MCF 10A (cell line): ENCODE results near the gene IL22. TPM values are rescaled to one million over a fixed set of nuclear protein-coding genes. Genes with fewer than 3 reads are reported as not detected.
"Not testable (repeated sequence)": the region's sequence is repeated elsewhere in the genome, so short reads cannot be mapped to it uniquely, and the experiment has no call there.

ENCODE experiments used
- BruUV-seq: library from RNA; stranded (reverse); fragments of 400-500 nt; replicated peaks from 2 replicates; lab custom pipeline; 2021; lab: Mats Ljungman, UMichigan
- CTCF ChIA-PET: fragments of 300-600 bp; sonication (Branson Sonifier 250); formaldehyde crosslinking; extraction: SDS; loops from one replicate; lab custom pipeline; 2021; ENCODE audit warnings: antibody characterized with exemption, inconsistent platforms; lab: Yijun Ruan, JAX
- POLR2A ChIA-PET: fragments of 300-600, 350-650 bp; sonication (Branson Sonifier 250); formaldehyde crosslinking; extraction: SDS; loops from one replicate; lab custom pipeline; 2020; ENCODE audit warnings: antibody characterized with exemption, inconsistent platforms; lab: Yijun Ruan, JAX
- DNase-seq: peaks from one replicate; pipeline ENCODE4 v3.0.0-alpha.2; 2018; ENCODE audit not compliant: unreplicated experiment
- H3K27ac Mint-ChIP-seq: one replicate; pipeline ENCODE4 v1.8.0; 2022; ENCODE audit warnings: mild to moderate bottlenecking, low read depth, mixed read lengths; ENCODE audit not compliant: unreplicated experiment
- H3K27me3 Mint-ChIP-seq: one replicate; pipeline ENCODE4 v1.8.0; 2022; ENCODE audit warnings: mixed read lengths; ENCODE audit not compliant: insufficient read depth, unreplicated experiment
- H3K36me3 Mint-ChIP-seq: one replicate; pipeline ENCODE4 v1.8.0; 2022; ENCODE audit warnings: mild to moderate bottlenecking, moderate library complexity, mixed read lengths; ENCODE audit not compliant: insufficient read depth, unreplicated experiment
- H3K4me1 Mint-ChIP-seq: one replicate; pipeline ENCODE4 v1.8.0; 2022; ENCODE audit warnings: mixed read lengths; ENCODE audit not compliant: insufficient read depth, unreplicated experiment
- H3K4me3 Mint-ChIP-seq: one replicate; pipeline ENCODE4 v1.8.0; 2022; ENCODE audit warnings: mild to moderate bottlenecking, moderate library complexity, mixed read lengths; ENCODE audit not compliant: unreplicated experiment
- H3K9me3 Mint-ChIP-seq: one replicate; pipeline ENCODE4 v1.8.0; 2022; ENCODE audit warnings: mixed read lengths; ENCODE audit not compliant: unreplicated experiment
- CTCF ChIP-seq: fragments of 200-600 bp; IDR thresholded peaks from one replicate; pipeline ENCODE4 v1.8.0; 2022; ENCODE audit warnings: antibody characterized with exemption, mild to moderate bottlenecking; ENCODE audit not compliant: unreplicated experiment
- intact Hi-C: fragments of 100-400 bp; cut with micrococcal nuclease; formaldehyde crosslinking; loops from 2 replicates; pipeline ENCODE4 v1.14.1; 2022
- total RNA-seq: library from RNA; stranded (reverse); gene quantifications from 2 replicates; pipeline ENCODE4 v1.2.3, GENCODE V29; 2022

Gene IL22
- total RNA-seq, 1 experiment from 2014 or later, result not detected

GRCh38 chr12:68221497-68221896 lies 31.9 kb downstream of the IL22 start:
- DNase-seq, result no peak
- Mint-ChIP-seq H3K36me3 (no peaks in the 10 kb centered on the region), H3K4me3 (no peak overlapping the region), H3K27me3 (peaks cover 16% of the 10 kb centered on the region), H3K4me1 (peaks cover 20% of the 10 kb centered on the region), H3K27ac (no peak overlapping the region), H3K9me3 (no peaks in the 10 kb centered on the region)
- TF ChIP-seq CTCF, result no peak
- no TSS peak for BruUV-seq
- ChIA-PET POLR2A (interaction anchor here (1.0 to 4.4 kb wide), 4 partner anchors 8 to 180 kb away, joined by 3 to 24 read pairs (median 17); no protein-coding TSS in a partner anchor), CTCF (interaction anchor here (0.6 to 5.1 kb wide), 6 partner anchors 13 to 181 kb away, joined by 4 to 151 read pairs (median 11); no protein-coding TSS in a partner anchor)
- intact Hi-C loops, result loop anchor here (5.0 kb wide), 2 partner anchors 46 to 446 kb away; no protein-coding TSS in a partner anchor

- no TSS peak for BruUV-seq
- intact Hi-C loops, result no loop called here
- Mint-ChIP-seq H3K4me3 (no peak overlapping the region), H3K27me3 (peaks cover 26% of the 10 kb centered on the region), H3K36me3 (no peaks in the 10 kb centered on the region), H3K9me3 (no peaks in the 10 kb centered on the region), H3K4me1 (no peaks in the 10 kb centered on the region), H3K27ac (no peak overlapping the region)
- CTCF ChIA-PET, result no interaction called here
- DNase-seq, result no peak
- POLR2A ChIA-PET, result no interaction called here
- TF ChIP-seq CTCF, result no peak
These were observed 42.5 kb downstream of the IL22 start for GRCh38 chr12:68210875-68211274.

- H3K27ac Mint-ChIP-seq, H3K4me1 Mint-ChIP-seq, BruUV-seq, H3K36me3 Mint-ChIP-seq, intact Hi-C loops, H3K9me3 Mint-ChIP-seq, POLR2A ChIA-PET, H3K4me3 Mint-ChIP-seq, DNase-seq: not testable (repeated sequence)
- CTCF ChIA-PET, result interaction anchor here (0.6 to 0.9 kb wide), 3 partner anchors 13 to 854 kb away, joined by 3 read pairs; no protein-coding TSS in a partner anchor
- H3K27me3 Mint-ChIP-seq, result peaks cover 25% of the 10 kb centered on the region
These were observed 44.2 kb downstream of the IL22 start for GRCh38 chr12:68209048-68209728.

- peaks cover 18% of the 10 kb centered on the region for H3K27me3 Mint-ChIP-seq
- BruUV-seq, result no TSS peak
- intact Hi-C loops, result no loop called here
These were observed 46.1 kb downstream of the IL22 start for GRCh38 chr12:68207276-68207675.

More at GRCh38 chr12:68207276-68207675, 46.1 kb downstream of the IL22 start:
- no peak for TF ChIP-seq CTCF
- no peaks in the 10 kb centered on the region for H3K9me3 Mint-ChIP-seq
- no peak overlapping the region for H3K4me3 Mint-ChIP-seq
- ChIA-PET POLR2A (interaction anchor here (0.6 kb wide), 1 partner anchor 18 kb away, joined by 3 read pairs; no protein-coding TSS in a partner anchor), CTCF (interaction anchor here (1.0 kb wide), 1 partner anchor 110 kb away, joined by 3 read pairs; no protein-coding TSS in a partner anchor)
- no peaks in the 10 kb centered on the region for H3K4me1 Mint-ChIP-seq
- no peak overlapping the region for H3K27ac Mint-ChIP-seq
- DNase-seq, result no peak
- no peaks in the 10 kb centered on the region for H3K36me3 Mint-ChIP-seq
